OCI-LY1 (cell line): Measurements from ENCODE around the gene KCNH4.

ENCODE experiments used
- H2AFZ ChIP-seq: fragments of 200-600 bp; sonication (generic), shearing (Covaris generic); 2 replicates; pipeline ENCODE4 v1.6.0; 2014; ENCODE audit warnings: antibody characterized with exemption, mild to moderate bottlenecking, low read length
- H3F3A ChIP-seq: fragments of 200-600 bp; sonication (generic), shearing (Covaris generic); 2 replicates; pipeline ENCODE4 v1.6.0; 2014; ENCODE audit warnings: mild to moderate bottlenecking, antibody characterized with exemption, low read length, moderate library complexity; ENCODE audit not compliant: insufficient read depth
- H3K27ac ChIP-seq: fragments of 200-600 bp; sonication (generic); 2 replicates; pipeline ENCODE4 v1.5.1; 2014; ENCODE audit warnings: low read length, mixed run types, mild to moderate bottlenecking, low read depth; ENCODE audit not compliant: poor library complexity, severe bottlenecking
- H3K27me3 ChIP-seq: fragments of 200-600 bp; sonication (generic); 2 replicates; pipeline ENCODE4 v1.6.0; 2014; ENCODE audit warnings: antibody characterized with exemption, mild to moderate bottlenecking, low read length, moderate library complexity; ENCODE audit not compliant: insufficient read depth
- H3K36me3 ChIP-seq: fragments of 200-600 bp; sonication (generic); 2 replicates; pipeline ENCODE4 v1.6.1; 2014; ENCODE audit warnings: mild to moderate bottlenecking, antibody characterized with exemption, low read length, moderate library complexity, mixed read lengths; ENCODE audit not compliant: insufficient read depth
- H3K4me1 ChIP-seq: fragments of 200-600 bp; sonication (generic); 2 replicates; pipeline ENCODE4 v1.5.1; 2014; ENCODE audit warnings: mild to moderate bottlenecking, low read length, moderate library complexity; ENCODE audit not compliant: insufficient read depth, severe bottlenecking
- H3K4me2 ChIP-seq: fragments of 200-600 bp; sonication (generic), shearing (Covaris generic); 2 replicates; pipeline ENCODE4 v1.6.1; 2014; ENCODE audit warnings: low read length
- H3K4me3 ChIP-seq: fragments of 200-600 bp; sonication (generic); 2 replicates; pipeline ENCODE4 v1.5.1; 2014; ENCODE audit warnings: low read length, low read depth, mild to moderate bottlenecking, mixed read lengths; ENCODE audit not compliant: poor library complexity, severe bottlenecking
- H3K79me2 ChIP-seq: fragments of 200-600 bp; shearing (Covaris generic); 2 replicates; pipeline ENCODE4 v1.6.1; 2016; ENCODE audit warnings: mixed run types, low read length, mixed read lengths; ENCODE audit not compliant: insufficient read depth
- H3K9ac ChIP-seq: fragments of 200-600 bp; sonication (generic), shearing (Covaris generic); 2 replicates; pipeline ENCODE4 v1.6.1; 2014; ENCODE audit warnings: mild to moderate bottlenecking, low read length, mixed read lengths
- H3K9me2 ChIP-seq: fragments of 200-600 bp; sonication (generic), shearing (Covaris generic); 2 replicates; pipeline ENCODE4 v1.6.1; 2014; ENCODE audit warnings: low read depth, mild to moderate bottlenecking, low read length, mixed read lengths
- H3K9me3 ChIP-seq: fragments of 200-600 bp; shearing (Covaris generic); 2 replicates; pipeline ENCODE4 v1.6.1; 2014; ENCODE audit warnings: low read length, mixed read lengths
- H4K20me1 ChIP-seq: fragments of 200-600 bp; sonication (generic), shearing (Covaris generic); 2 replicates; pipeline ENCODE4 v1.6.0; 2016; ENCODE audit warnings: mild to moderate bottlenecking, low read length; ENCODE audit not compliant: insufficient read depth
- CTCF ChIP-seq: fragments of 200-600 bp; sonication (generic), shearing (Covaris generic); IDR thresholded peaks from 2 replicates; pipeline ENCODE4 v1.5.1; 2017; ENCODE audit warnings: mild to moderate bottlenecking, antibody characterized with exemption, low read length, moderate library complexity, mixed read lengths
- EZH2 ChIP-seq: fragments of 200-600 bp; sonication (generic), shearing (Covaris generic); IDR thresholded peaks from 2 replicates; pipeline ENCODE4 v1.8.0; 2017; ENCODE audit warnings: borderline replicate concordance, mixed run types, mild to moderate bottlenecking, antibody characterized with exemption, low read length, moderate library complexity, mixed read lengths

The KCNH4 gene

GRCh38 chr17:42122371-42123303 lies 58.3 kb downstream of the KCNH4 start, which contains the start of gene HSPB9:
TSS of gene HSPB9 (plus strand) at chr17:42122804. CDS start at chr17:42122851, 47 bp downstream.
- H3K27ac ChIP-seq, result no peak within 1 kb of the TSS
- TF ChIP-seq CTCF (no peak), EZH2 (no peak)
- peaks cover 26% of the 10 kb centered on the region for H3K4me1 ChIP-seq
- no peaks in the 10 kb centered on the region for H3K27me3 ChIP-seq
- H2AFZ ChIP-seq, result no peak within 1 kb of the TSS
- 0 out of 2 replicates have a peak, but pooled peaks cover 4% of the 10 kb centered on the region for H3F3A ChIP-seq
- peak within 1 kb of the TSS; percentile 83 for H3K4me3 ChIP-seq
- H3K36me3 ChIP-seq, result peaks cover 40% of the 10 kb centered on the region
- H3K9ac ChIP-seq, result no peak within 1 kb of the TSS; the same call in 1 of the 2 replicates
- no peaks in the 10 kb centered on the region for H3K9me3 ChIP-seq
- H3K4me2 ChIP-seq, result peak within 1 kb of the TSS; percentile 99; the same call in 1 of the 2 replicates
- H3K79me2 ChIP-seq, result no peaks in the 10 kb centered on the region
- H3K9me2 ChIP-seq, result no peaks in the 10 kb centered on the region
- H4K20me1 ChIP-seq, result no peaks in the 10 kb centered on the region

- Histone ChIP-seq H3K79me2 (no peaks in the 10 kb centered on the region), H4K20me1 (no peaks in the 10 kb centered on the region), H3K9me2 (no peaks in the 10 kb centered on the region), H3K4me1 (peaks cover 37% of the 10 kb centered on the region), H3K36me3 (peaks cover 36% of the 10 kb centered on the region), H3K9me3 (no peaks in the 10 kb centered on the region), H2AFZ (no peak within 1 kb of the TSS), H3K27me3 (no peaks in the 10 kb centered on the region), H3K4me2 (peak within 1 kb of the TSS; percentile 99), H3K4me3 (peak within 1 kb of the TSS; percentile 83), H3K9ac (peak within 1 kb of the TSS; percentile 93), H3F3A (no peaks in the 10 kb centered on the region), H3K27ac (peak within 1 kb of the TSS; percentile 64)
- TF ChIP-seq CTCF (no peak), EZH2 (no peak)
Measured at GRCh38 chr17:42120770-42121769, 59.9 kb downstream of the KCNH4 start, which contains the start of gene KAT2A. TSS of gene KAT2A (minus strand) at chr17:42121367. CDS start at chr17:42121304, 63 bp downstream.

GRCh38 chr17:42120161-42120769 lies 60.7 kb downstream of the KCNH4 start:
- H3K36me3 ChIP-seq, result peaks cover 28% of the 10 kb centered on the region
- no peak overlapping the region for H2AFZ ChIP-seq
- H3K9me2 ChIP-seq, result no peaks in the 10 kb centered on the region
- peaks cover 45% of the 10 kb centered on the region for H3K4me1 ChIP-seq
- H3K79me2 ChIP-seq, result no peaks in the 10 kb centered on the region
- H3K27ac ChIP-seq, result peak overlapping the region; percentile 64
- peak overlapping the region; percentile 93 for H3K9ac ChIP-seq
- H3K4me2 ChIP-seq, result peak overlapping the region; percentile 99
- H3F3A ChIP-seq, result no peaks in the 10 kb centered on the region
- TF ChIP-seq CTCF (no peak), EZH2 (no peak)
- no peaks in the 10 kb centered on the region for H3K9me3 ChIP-seq
- no peaks in the 10 kb centered on the region for H3K27me3 ChIP-seq
- no peaks in the 10 kb centered on the region for H4K20me1 ChIP-seq
- H3K4me3 ChIP-seq, result peak overlapping the region; percentile 83
